ENCODE measurements around the gene PDE4D.
"Not testable (repeated sequence)": the region's sequence is repeated elsewhere in the genome, so short reads cannot be mapped to it uniquely, and the experiment has no call there.

Gene PDE4D

DNA sequence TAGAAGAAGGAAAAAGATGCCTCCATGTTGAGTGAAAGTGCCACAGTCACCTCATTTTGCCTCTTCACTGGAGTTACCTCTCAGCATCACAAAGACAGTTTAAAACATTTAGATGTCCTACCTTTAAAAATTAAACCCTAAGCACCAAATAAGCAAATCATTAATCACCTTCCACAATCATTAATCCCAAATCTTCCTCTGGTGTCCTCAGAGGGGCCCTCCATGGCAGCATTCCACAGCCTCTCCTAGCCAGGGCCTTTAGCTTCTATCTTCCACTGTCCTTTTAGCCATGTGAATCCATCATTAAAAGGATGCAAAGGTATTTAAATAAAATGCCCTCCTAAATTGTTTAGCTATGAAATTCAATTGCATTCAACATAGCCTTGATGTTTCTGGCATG, 310.8 kb downstream of the PDE4D start:
- FAIRE-seq, result no peak
- TF ChIP-seq, protein P1, sequence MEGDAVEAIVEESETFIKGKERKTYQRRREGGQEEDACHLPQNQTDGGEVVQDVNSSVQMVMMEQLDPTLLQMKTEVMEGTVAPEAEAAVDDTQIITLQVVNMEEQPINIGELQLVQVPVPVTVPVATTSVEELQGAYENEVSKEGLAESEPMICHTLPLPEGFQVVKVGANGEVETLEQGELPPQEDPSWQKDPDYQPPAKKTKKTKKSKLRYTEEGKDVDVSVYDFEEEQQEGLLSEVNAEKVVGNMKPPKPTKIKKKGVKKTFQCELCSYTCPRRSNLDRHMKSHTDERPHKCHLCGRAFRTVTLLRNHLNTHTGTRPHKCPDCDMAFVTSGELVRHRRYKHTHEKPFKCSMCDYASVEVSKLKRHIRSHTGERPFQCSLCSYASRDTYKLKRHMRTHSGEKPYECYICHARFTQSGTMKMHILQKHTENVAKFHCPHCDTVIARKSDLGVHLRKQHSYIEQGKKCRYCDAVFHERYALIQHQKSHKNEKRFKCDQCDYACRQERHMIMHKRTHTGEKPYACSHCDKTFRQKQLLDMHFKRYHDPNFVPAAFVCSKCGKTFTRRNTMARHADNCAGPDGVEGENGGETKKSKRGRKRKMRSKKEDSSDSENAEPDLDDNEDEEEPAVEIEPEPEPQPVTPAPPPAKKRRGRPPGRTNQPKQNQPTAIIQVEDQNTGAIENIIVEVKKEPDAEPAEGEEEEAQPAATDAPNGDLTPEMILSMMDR (IDR thresholded peaks at IDR 0.05; ENCODE audit: insufficient read depth, missing control alignments), result no peak

DNA sequence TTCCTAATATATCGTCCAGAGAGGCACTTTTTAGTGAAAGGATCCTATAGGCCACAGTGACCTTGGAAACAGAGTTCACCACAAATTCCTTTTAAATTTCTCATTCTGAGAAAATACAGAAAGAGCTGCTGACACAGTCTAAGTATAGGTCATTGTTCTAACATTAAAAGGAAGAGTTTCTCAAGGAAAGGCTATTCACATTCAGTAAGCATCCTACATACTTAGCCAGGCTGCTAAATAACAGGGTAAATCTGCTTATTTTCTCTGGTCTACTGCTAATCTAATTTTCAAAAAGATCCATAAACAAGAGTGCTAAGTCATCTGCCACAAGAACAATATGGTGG, 313.7 kb downstream of the PDE4D start:
- TF ChIP-seq, protein P1 (IDR thresholded peaks at IDR 0.05; ENCODE audit: insufficient read depth, missing control alignments), result no peak
- DNase-seq (ENCODE audit: insufficient read length, low spot score), result no peak
- no peak for FAIRE-seq

More for the DNA sequence above, 310.8 kb downstream of the PDE4D start:
- DNase-seq (ENCODE audit: insufficient read length, low spot score), result no peak

DNA sequence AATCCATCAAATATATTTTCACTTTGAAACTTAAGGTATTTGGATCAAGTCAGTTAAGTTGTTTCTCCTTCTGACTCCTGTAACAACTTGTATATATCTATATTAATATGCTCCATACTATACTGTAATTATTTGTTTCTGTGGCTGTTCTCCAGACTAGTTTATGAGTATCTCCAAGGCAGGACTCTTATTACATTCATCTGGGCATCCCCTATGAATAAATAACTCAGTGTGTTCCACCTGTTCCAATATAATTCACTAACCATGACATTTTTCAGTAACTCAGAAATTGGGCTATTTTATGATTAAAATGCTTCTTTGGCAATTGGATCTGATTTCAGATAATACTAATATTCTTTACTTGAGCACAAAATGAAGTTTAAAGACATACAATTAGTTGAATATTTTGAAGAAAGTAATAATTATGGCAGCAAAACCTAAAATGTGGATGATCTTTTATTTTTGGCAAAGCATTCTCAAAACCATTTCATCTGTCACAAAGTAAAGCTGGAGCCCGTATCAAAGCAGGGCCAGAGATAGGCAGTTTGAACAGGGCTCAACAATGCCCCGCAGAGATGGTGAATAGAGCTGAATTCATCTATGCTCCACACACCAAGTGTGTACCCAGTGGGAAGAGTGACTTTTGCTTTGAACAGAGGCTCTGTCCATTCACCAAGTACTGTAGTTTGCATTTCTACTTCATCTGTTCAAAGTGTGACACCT, 314.3 kb downstream of the PDE4D start:
- DNase-seq (ENCODE audit: insufficient read length, low spot score) (no peak), FAIRE-seq (no peak)
- TF ChIP-seq, protein P1 (IDR thresholded peaks at IDR 0.05; ENCODE audit: insufficient read depth, missing control alignments), result no peak

DNA sequence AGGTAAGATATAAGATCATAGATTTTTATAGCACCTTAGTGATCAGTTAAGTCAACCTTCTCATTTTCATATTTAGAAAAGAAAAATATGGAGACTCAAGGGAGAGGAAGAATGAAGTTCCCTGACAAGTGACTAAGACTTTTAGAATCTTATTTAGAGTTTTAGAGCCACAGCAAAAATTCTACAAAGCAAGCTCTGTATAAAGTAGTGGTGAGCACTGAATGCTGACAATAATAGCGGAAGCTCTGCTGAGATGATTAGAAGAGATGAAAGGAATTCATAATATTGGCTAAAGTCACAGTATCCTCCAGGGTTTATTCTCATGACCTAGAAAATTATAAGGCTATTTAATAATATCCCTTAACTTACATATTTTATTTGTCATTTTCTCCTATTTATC, 316.0 kb downstream of the PDE4D start:
- DNase-seq (ENCODE audit: insufficient read length, low spot score) (no peak), FAIRE-seq (no peak)
- TF ChIP-seq, protein P1 (IDR thresholded peaks at IDR 0.05; ENCODE audit: insufficient read depth, missing control alignments), result no peak

DNA sequence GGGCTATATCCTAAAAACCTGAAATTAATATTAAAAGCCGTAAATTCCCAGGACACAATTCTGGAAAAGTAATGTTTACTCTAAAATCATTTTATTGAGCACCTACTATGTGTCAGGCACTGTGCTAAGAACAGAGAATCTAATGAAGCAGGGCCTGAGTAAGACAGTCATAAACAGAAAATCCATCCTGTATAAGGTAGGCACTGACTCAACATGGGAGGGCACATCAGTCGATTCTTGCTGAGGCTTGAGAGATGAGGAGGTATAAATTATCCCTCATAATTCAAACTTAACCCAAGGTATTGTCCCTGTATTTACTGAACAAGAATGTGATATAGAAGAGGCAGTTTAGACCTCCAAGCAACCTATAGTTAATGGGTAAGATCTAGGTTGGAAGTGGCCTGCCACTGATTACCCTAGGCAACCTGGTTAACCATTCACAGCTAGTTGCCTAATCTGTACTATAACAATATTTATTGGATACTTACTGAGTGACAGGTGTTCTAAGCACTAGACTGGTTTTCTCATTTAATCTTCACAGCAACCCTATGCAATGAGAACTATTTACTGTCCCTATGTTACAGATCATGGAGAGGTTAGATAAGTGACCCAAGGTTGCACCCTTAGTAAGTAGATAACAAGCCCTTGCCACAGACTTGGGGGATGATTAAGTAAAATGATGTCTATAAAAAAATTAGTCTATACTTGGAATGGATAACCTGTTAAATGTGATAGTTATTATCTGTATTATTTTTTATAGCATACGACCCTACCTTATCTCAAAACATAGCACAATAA, 317.7 kb downstream of the PDE4D start:
- TF ChIP-seq, protein P1 (IDR thresholded peaks at IDR 0.05; ENCODE audit: insufficient read depth, missing control alignments), result no peak
- no peak for DNase-seq (ENCODE audit: insufficient read length, low spot score)
- FAIRE-seq, result no peak

DNA sequence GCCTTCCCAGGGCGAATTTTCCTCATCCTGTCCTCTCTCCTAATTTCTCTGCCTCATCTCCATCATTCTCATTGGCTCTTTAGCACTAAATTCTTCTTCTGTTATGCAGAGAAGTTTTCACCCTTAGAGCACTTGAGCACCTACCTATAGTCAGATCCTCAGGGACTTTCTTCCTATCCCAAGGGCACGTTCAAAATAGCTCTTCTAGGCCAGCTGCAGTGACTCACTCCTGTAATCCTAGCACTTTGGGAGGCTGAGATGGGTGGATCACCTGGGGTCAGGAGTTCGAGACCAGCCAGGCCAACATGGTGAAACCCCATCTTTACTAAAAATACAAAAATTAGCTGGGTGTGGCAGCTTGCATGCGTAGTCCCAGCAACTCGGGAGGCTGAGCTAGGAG, 320.0 kb downstream of the PDE4D start:
- FAIRE-seq; DNase-seq (ENCODE audit: insufficient read length, low spot score): not testable (repeated sequence)

DNA sequence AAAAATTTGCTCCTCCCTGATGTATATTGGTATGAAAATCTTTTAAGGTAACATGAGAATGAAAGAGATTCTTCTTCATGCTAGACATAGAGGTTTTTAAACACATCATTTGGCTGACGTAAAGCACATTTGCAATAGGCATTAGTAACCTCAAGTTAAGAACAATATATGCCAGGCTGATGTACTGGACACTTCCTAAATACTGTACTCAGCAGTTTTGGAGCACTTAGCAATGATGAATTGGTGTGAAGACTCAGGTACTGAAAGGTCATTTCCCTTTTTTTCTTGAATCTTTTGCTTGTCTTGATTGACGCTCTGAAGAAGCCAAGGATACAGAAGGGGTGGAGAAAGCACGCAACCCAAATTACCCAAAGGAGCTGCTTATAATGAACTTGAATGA, 322.5 kb downstream of the PDE4D start:
- TF ChIP-seq, protein P1 (IDR thresholded peaks at IDR 0.05; ENCODE audit: insufficient read depth, missing control alignments), result no peak
- no peak for FAIRE-seq

More for the DNA sequence above, 322.5 kb downstream of the PDE4D start:
- no peak for DNase-seq (ENCODE audit: insufficient read length, low spot score)
